Neural cell (in vitro differentiated cells): Measurements from ENCODE around the gene MED19. TPM values are rescaled to one million over a fixed set of nuclear protein-coding genes. Genes with fewer than 3 reads are reported as not detected.

Experiments
- H2AFZ ChIP-seq: fragments of 200-600, 300-800 bp; sonication (generic), shearing (Covaris generic); 2 replicates; pipeline ENCODE4 v1.6.0; 2014; ENCODE audit warnings: low read depth, mild to moderate bottlenecking, antibody characterized with exemption, low read length, moderate library complexity
- H3F3A ChIP-seq: fragments of 200-600 bp; shearing (Covaris generic); 2 replicates; pipeline ENCODE4 v1.6.1; 2016; ENCODE audit warnings: mild to moderate bottlenecking, moderate library complexity, mixed read lengths, antibody characterized with exemption, low read length; ENCODE audit not compliant: insufficient read depth, poor library complexity, severe bottlenecking
- H3K27ac ChIP-seq: fragments of 200-600, 300-800 bp; sonication (generic), shearing (Covaris generic); 2 replicates; pipeline ENCODE4 v1.5.1; 2014; ENCODE audit warnings: mild to moderate bottlenecking, low read length, moderate library complexity
- H3K27me3 ChIP-seq: fragments of 300-800, 200-600 bp; sonication (generic), shearing (Covaris generic); 2 replicates; pipeline ENCODE4 v1.6.0; 2014; ENCODE audit warnings: mild to moderate bottlenecking, low read depth, low read length, moderate library complexity; ENCODE audit not compliant: insufficient read depth
- H3K36me3 ChIP-seq: fragments of 300-800, 200-600 bp; sonication (generic), shearing (Covaris generic); 2 replicates; pipeline ENCODE4 v1.5.1; 2014; ENCODE audit warnings: mild to moderate bottlenecking, antibody characterized with exemption, low read length, moderate library complexity; ENCODE audit not compliant: insufficient read depth
- H3K4me2 ChIP-seq: fragments of 300-800, 200-600 bp; sonication (generic), shearing (Covaris generic); 2 replicates; pipeline ENCODE4 v1.6.0; 2014; ENCODE audit warnings: mild to moderate bottlenecking, low read length
- H3K4me3 ChIP-seq: fragments of 300-800, 200-600 bp; sonication (generic), shearing (Covaris generic); 2 replicates; pipeline ENCODE4 v1.5.1; 2014; ENCODE audit warnings: mild to moderate bottlenecking, low read length, moderate library complexity
- H3K79me2 ChIP-seq: fragments of 200-600 bp; shearing (Covaris generic); replicated peaks from 2 replicates; pipeline ENCODE4 v1.6.0; 2014; ENCODE audit warnings: mild to moderate bottlenecking, low read length, moderate library complexity; ENCODE audit not compliant: insufficient read depth
- H3K9ac ChIP-seq: fragments of 300-800, 200-600 bp; sonication (generic), shearing (Covaris generic); 2 replicates; pipeline ENCODE4 v1.6.1; 2016; ENCODE audit warnings: mild to moderate bottlenecking, low read length, mixed read lengths
- H3K9me2 ChIP-seq: fragments of 200-600 bp; shearing (Covaris generic); 2 replicates; pipeline ENCODE4 v1.6.1; 2016; ENCODE audit warnings: mild to moderate bottlenecking, low read length, mixed read lengths; ENCODE audit not compliant: insufficient read depth
- H3K9me3 ChIP-seq: fragments of 200-600, 300-800 bp; sonication (generic), shearing (Covaris generic); 2 replicates; pipeline ENCODE4 v1.6.1; 2016; ENCODE audit warnings: mild to moderate bottlenecking, mixed run types, low read length, moderate library complexity, mixed read lengths
- H4K20me1 ChIP-seq: fragments of 200-600 bp; shearing (Covaris generic); 2 replicates; pipeline ENCODE4 v1.6.1; 2016; ENCODE audit warnings: mild to moderate bottlenecking, mixed run types; ENCODE audit not compliant: insufficient read depth
- CTCF ChIP-seq: fragments of 450-650 bp; IDR thresholded peaks from 2 replicates; pipeline ENCODE4 v1.5.1; 2014; ENCODE audit warnings: antibody characterized with exemption, mild to moderate bottlenecking, moderate library complexity; ENCODE audit not compliant: poor library complexity, severe bottlenecking
- EP300 ChIP-seq: fragments of 450-650 bp; conservative IDR thresholded peaks from 2 replicates; pipeline ENCODE4 v1.6.1; 2014; ENCODE audit warnings: antibody characterized with exemption, mild to moderate bottlenecking, moderate library complexity; ENCODE audit not compliant: poor library complexity, severe bottlenecking
- EZH2 ChIP-seq: fragments of 200-600, 300-800 bp; shearing (Covaris generic), sonication (generic); IDR thresholded peaks from 2 replicates; pipeline ENCODE4 v1.6.1; 2014; ENCODE audit warnings: antibody characterized with exemption, low read length, borderline replicate concordance, mild to moderate bottlenecking; ENCODE audit not compliant: insufficient read depth, poor library complexity, severe bottlenecking
- MXI1 ChIP-seq: fragments of 450-650 bp; conservative IDR thresholded peaks from 2 replicates; pipeline ENCODE4 v1.6.1; 2014; ENCODE audit warnings: antibody characterized with exemption, mild to moderate bottlenecking; ENCODE audit not compliant: poor library complexity, severe bottlenecking
- POLR2AphosphoS5 ChIP-seq: IDR thresholded peaks from 2 replicates; pipeline ENCODE4 v1.6.1; 2012
- RAD21 ChIP-seq: fragments of 450-650 bp; conservative IDR thresholded peaks from 2 replicates; pipeline ENCODE4 v1.6.1; 2014; ENCODE audit warnings: antibody characterized with exemption, mild to moderate bottlenecking, moderate library complexity
- SMC3 ChIP-seq: fragments of 450-650 bp; conservative IDR thresholded peaks from 2 replicates; pipeline ENCODE4 v1.6.1; 2014; ENCODE audit warnings: antibody characterized with exemption, mild to moderate bottlenecking, moderate library complexity; ENCODE audit not compliant: poor library complexity
- TAF1 ChIP-seq: IDR thresholded peaks from 2 replicates; pipeline ENCODE4 v1.6.1; 2012; ENCODE audit warnings: low read depth
- polyA plus RNA-seq: library from polyadenylated mRNA; depleted of rRNA; stranded (reverse); fragments of >200 nt; gene quantifications from 2 replicates; pipeline ENCODE4 v1.2.3, GENCODE V29; 2014
- TF ChIP-seq, protein P1 (sequence below): IDR thresholded peaks from 2 replicates; pipeline ENCODE4 v1.6.1; 2012; ENCODE audit warnings: borderline replicate concordance

Gene MED19
- polyA plus RNA-seq, 1 donor from 2014 or later = 46.4 TPM

GRCh38 chr11:57742087-57742452, 30.1 kb upstream of the MED19 start:
- Histone ChIP-seq H3K27me3 (no peaks in the 10 kb centered on the region), H3K9me2 (no peaks in the 10 kb centered on the region), H3K9ac (peak overlapping the region; percentile 90), H3F3A (peaks cover 3% of the 10 kb centered on the region), H2AFZ (no peak overlapping the region), H3K36me3 (peaks cover 15% of the 10 kb centered on the region), H4K20me1 (no peaks in the 10 kb centered on the region), H3K9me3 (no peaks in the 10 kb centered on the region), H3K4me2 (peak overlapping the region; percentile 87), H3K79me2 (peaks cover 17% of the 10 kb centered on the region), H3K4me3 (peak overlapping the region; percentile 90), H3K27ac (peak overlapping the region; percentile 83)
- no peak for TF ChIP-seq EZH2
- TF ChIP-seq, protein P1, sequence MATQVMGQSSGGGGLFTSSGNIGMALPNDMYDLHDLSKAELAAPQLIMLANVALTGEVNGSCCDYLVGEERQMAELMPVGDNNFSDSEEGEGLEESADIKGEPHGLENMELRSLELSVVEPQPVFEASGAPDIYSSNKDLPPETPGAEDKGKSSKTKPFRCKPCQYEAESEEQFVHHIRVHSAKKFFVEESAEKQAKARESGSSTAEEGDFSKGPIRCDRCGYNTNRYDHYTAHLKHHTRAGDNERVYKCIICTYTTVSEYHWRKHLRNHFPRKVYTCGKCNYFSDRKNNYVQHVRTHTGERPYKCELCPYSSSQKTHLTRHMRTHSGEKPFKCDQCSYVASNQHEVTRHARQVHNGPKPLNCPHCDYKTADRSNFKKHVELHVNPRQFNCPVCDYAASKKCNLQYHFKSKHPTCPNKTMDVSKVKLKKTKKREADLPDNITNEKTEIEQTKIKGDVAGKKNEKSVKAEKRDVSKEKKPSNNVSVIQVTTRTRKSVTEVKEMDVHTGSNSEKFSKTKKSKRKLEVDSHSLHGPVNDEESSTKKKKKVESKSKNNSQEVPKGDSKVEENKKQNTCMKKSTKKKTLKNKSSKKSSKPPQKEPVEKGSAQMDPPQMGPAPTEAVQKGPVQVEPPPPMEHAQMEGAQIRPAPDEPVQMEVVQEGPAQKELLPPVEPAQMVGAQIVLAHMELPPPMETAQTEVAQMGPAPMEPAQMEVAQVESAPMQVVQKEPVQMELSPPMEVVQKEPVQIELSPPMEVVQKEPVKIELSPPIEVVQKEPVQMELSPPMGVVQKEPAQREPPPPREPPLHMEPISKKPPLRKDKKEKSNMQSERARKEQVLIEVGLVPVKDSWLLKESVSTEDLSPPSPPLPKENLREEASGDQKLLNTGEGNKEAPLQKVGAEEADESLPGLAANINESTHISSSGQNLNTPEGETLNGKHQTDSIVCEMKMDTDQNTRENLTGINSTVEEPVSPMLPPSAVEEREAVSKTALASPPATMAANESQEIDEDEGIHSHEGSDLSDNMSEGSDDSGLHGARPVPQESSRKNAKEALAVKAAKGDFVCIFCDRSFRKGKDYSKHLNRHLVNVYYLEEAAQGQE = no peak
- TF ChIP-seq TAF1 = no peak
- TF ChIP-seq MXI1 = no peak
- TF ChIP-seq CTCF = no peak
- TF ChIP-seq EP300 = no peak
- no peak for TF ChIP-seq SMC3
- TF ChIP-seq RAD21 = no peak
- TF ChIP-seq POLR2AphosphoS5 = no peak

- Histone ChIP-seq H3K4me3 (peak within 1 kb of the TSS; percentile 90), H3K9ac (peak within 1 kb of the TSS; percentile 90), H3K79me2 (peaks cover 17% of the 10 kb centered on the region), H3F3A (peaks cover 3% of the 10 kb centered on the region), H4K20me1 (no peaks in the 10 kb centered on the region), H2AFZ (peak within 1 kb of the TSS; percentile 65), H3K36me3 (peaks cover 15% of the 10 kb centered on the region), H3K9me2 (no peaks in the 10 kb centered on the region), H3K9me3 (no peaks in the 10 kb centered on the region), H3K4me2 (peak within 1 kb of the TSS; percentile 98), H3K27me3 (no peaks in the 10 kb centered on the region), H3K27ac (peak within 1 kb of the TSS; percentile 83)
- TF ChIP-seq, protein P1 = peak; percentile 87
- TF ChIP-seq TAF1 (peak; percentile 90), CTCF (no peak), POLR2AphosphoS5 (peak; percentile 92), MXI1 (peak; percentile 96), RAD21 (peak; percentile 56), SMC3 (peak; percentile 61), EP300 (peak; percentile 78), EZH2 (no peak)
Observed at GRCh38 chr11:57741132-57742086, 29.4 kb upstream of the MED19 start, which contains the start of gene SELENOH. TSS of gene SELENOH (plus strand) at chr11:57741491. CDS start at chr11:57741596, 105 bp downstream.
